NB4 (cell line): ENCODE results near the gene DNAJB4.

Source experiments
- MYC ChIP-seq: IDR thresholded peaks from 2 replicates; pipeline ENCODE4 v1.6.1; 2011; ENCODE audit warnings: low read depth, low read length
- POLR2A ChIP-seq: IDR thresholded peaks from 2 replicates; pipeline ENCODE4 v1.6.1; 2011; ENCODE audit warnings: mild to moderate bottlenecking; ENCODE audit not compliant: insufficient read length; ENCODE audit errors: extremely low read depth
- TF ChIP-seq, protein P1 (sequence below): IDR thresholded peaks from one replicate; pipeline ENCODE4 v1.5.1; 2012; ENCODE audit warnings: low read depth, low read length
- TF ChIP-seq, protein P2 (sequence below): IDR thresholded peaks from 2 replicates; pipeline ENCODE4 v1.6.1; 2011; ENCODE audit warnings: low read depth, low read length

DNA sequence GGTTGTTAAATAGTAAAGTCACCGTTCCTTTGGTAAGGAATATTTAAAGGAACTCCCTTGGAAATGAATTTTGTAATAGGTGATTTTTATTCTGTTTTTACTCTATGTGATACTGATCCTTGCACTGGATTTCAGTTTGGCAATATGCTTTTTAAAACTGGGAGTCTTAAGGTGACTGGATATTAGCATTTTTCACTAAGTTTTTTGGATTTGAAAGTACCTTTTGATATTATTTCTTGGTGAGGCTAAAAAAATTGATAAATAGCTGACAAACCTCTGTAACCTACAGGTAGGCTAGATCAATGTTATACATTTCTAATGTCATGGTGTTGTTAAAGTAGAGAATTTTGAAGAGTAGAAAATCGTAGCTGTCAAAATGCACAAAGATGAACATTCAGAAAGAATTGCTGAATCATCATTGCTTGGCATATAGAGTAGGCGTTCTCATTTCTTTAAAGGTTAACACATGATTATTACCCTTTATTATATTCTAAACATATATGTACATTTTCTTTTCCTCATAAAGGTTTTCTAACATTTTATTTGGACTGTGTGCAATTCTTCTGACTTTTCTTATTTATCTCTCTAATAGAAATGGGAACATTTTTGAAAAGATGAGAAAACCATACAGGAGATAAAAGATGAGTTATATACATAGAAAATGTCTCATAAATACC, 1.5 kb upstream of the DNAJB4 start:
- TF ChIP-seq, protein P1, sequence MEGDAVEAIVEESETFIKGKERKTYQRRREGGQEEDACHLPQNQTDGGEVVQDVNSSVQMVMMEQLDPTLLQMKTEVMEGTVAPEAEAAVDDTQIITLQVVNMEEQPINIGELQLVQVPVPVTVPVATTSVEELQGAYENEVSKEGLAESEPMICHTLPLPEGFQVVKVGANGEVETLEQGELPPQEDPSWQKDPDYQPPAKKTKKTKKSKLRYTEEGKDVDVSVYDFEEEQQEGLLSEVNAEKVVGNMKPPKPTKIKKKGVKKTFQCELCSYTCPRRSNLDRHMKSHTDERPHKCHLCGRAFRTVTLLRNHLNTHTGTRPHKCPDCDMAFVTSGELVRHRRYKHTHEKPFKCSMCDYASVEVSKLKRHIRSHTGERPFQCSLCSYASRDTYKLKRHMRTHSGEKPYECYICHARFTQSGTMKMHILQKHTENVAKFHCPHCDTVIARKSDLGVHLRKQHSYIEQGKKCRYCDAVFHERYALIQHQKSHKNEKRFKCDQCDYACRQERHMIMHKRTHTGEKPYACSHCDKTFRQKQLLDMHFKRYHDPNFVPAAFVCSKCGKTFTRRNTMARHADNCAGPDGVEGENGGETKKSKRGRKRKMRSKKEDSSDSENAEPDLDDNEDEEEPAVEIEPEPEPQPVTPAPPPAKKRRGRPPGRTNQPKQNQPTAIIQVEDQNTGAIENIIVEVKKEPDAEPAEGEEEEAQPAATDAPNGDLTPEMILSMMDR = no peak
- TF ChIP-seq POLR2A (no peak), MYC (no peak)
- TF ChIP-seq, protein P2, sequence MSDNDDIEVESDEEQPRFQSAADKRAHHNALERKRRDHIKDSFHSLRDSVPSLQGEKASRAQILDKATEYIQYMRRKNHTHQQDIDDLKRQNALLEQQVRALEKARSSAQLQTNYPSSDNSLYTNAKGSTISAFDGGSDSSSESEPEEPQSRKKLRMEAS = no peak
